ENCODE measurements around the gene RASSF5. TPM values are rescaled to one million over a fixed set of nuclear protein-coding genes. Genes with fewer than 3 reads are reported as not detected.

The RASSF5 gene
- total and polyA plus RNA-seq, 2 of the 13 experiments (the other 11 are each of a cell fraction or from before 2014, with no cell fraction given), result 0.18 to 0.40 TPM

- TF ChIP-seq ZMAT5 (CRISPR knock-in tag; IDR thresholded peaks at IDR 0.05; ENCODE audit: borderline replicate concordance, low read depth), result no peak
- TF ChIP-seq THRA (CRISPR knock-in tag; IDR thresholded peaks at IDR 0.05; ENCODE audit: borderline replicate concordance), result no peak
- TF ChIP-seq ZNF496 (CRISPR knock-in tag; IDR thresholded peaks at IDR 0.05; ENCODE audit: insufficient replicate concordance), result no peak
- no peak for TF ChIP-seq PRDM10 (CRISPR knock-in tag; IDR thresholded peaks at IDR 0.05; ENCODE audit: low read depth)
- no peak for TF ChIP-seq DPF2 (CRISPR knock-in tag; IDR thresholded peaks at IDR 0.05; ENCODE audit: borderline replicate concordance, low read depth)
- TF ChIP-seq DMTF1 (CRISPR knock-in tag; IDR thresholded peaks at IDR 0.05), result 0 out of 2 replicates have a peak, but pooled peaks have one; percentile 49
- TF ChIP-seq HIVEP1 (CRISPR knock-in tag; IDR thresholded peaks at IDR 0.05), result peak; percentile 80
- TF ChIP-seq ZNF296 (CRISPR knock-in tag; conservative IDR thresholded peaks at IDR 0.05), result no peak
- TF ChIP-seq EEA1 (CRISPR knock-in tag; IDR thresholded peaks at IDR 0.05; ENCODE audit: borderline replicate concordance), result no peak; the same call in 1 of the 2 replicates
- TF ChIP-seq U2AF2 (IDR thresholded peaks at IDR 0.05; ENCODE audit: low read depth, low read length), result no peak
- TF ChIP-seq THAP11 (CRISPR knock-in tag; IDR thresholded peaks at IDR 0.05), result peak; percentile 51; the same call in 1 of the 2 replicates
- no peak for TF ChIP-seq AHDC1 (CRISPR knock-in tag; IDR thresholded peaks at IDR 0.05; ENCODE audit: borderline replicate concordance)
- 0 out of 2 replicates have a peak, but pooled peaks have one; percentile 68 for TF ChIP-seq ZFP36L1 (CRISPR knock-in tag; IDR thresholded peaks at IDR 0.05)
These were observed 128.0 kb downstream of the RASSF5 start, which contains the start of gene DYRK3 (continued) for GRCh38 chr1:206635080-206635977.
